T-helper 9 cell (primary cell): ENCODE data around the gene SEC16A.
"Not testable (repeated sequence)": the region's sequence is repeated elsewhere in the genome, so short reads cannot be mapped to it uniquely, and the experiment has no call there.

Experiments
- DNase-seq: peaks from one replicate; pipeline ENCODE4 v3.0.0-alpha.2; 2020

SEC16A gene

GRCh38 chr9:136439481-136440408, 43.1 kb downstream of the SEC16A start, which contains the start of gene INPP5E:
INPP5E (minus strand) TSS chr9:136439845; CDS start chr9:136439419, 426 bp downstream.
- DNase-seq: peak; percentile 91

GRCh38 chr9:136438548-136439480, 44.0 kb downstream of the SEC16A start:
- peak; percentile 53 for DNase-seq

- DNase-seq: no peak
These were observed 44.8 kb downstream of the SEC16A start for GRCh38 chr9:136437839-136438547.

- no peak for DNase-seq
These were observed 45.4 kb downstream of the SEC16A start for GRCh38 chr9:136437430-136437829.

GRCh38 chr9:136436055-136436634, 46.7 kb downstream of the SEC16A start:
- DNase-seq: no peak

GRCh38 chr9:136434580-136435169, 48.2 kb downstream of the SEC16A start:
- no peak for DNase-seq

GRCh38 chr9:136433849-136434579, 48.8 kb downstream of the SEC16A start:
- no peak for DNase-seq

- no peak for DNase-seq
These were observed 49.7 kb downstream of the SEC16A start for GRCh38 chr9:136433043-136433715.

GRCh38 chr9:136432591-136432990, 50.2 kb downstream of the SEC16A start:
- DNase-seq: no peak

GRCh38 chr9:136431782-136432350, 51.0 kb downstream of the SEC16A start:
- DNase-seq: no peak

- no peak for DNase-seq
These were observed 52.1 kb downstream of the SEC16A start for GRCh38 chr9:136430588-136431234.

GRCh38 chr9:136429683-136430491, 53.0 kb downstream of the SEC16A start:
- DNase-seq: no peak

GRCh38 chr9:136429075-136429628, 53.7 kb downstream of the SEC16A start:
- DNase-seq: no peak

GRCh38 chr9:136426787-136427186, 56.1 kb downstream of the SEC16A start:
- no peak for DNase-seq

GRCh38 chr9:136425367-136425766, 57.5 kb downstream of the SEC16A start:
- DNase-seq: not testable (repeated sequence)

- DNase-seq: no peak
These were observed 58.0 kb downstream of the SEC16A start for GRCh38 chr9:136424750-136425362.

- no peak for DNase-seq
These were observed 59.3 kb downstream of the SEC16A start for GRCh38 chr9:136423432-136424146.
